Astrocyte (in vitro differentiated cells and primary cell): Measurements from ENCODE around the gene FLRT1.

Experiments used
- CTCF ChIP-seq: IDR thresholded peaks from 2 replicates; pipeline ENCODE4 v1.5.1; 2011; ENCODE audit warnings: low read depth, mild to moderate bottlenecking, inconsistent platforms, low read length, moderate library complexity; ENCODE audit not compliant: insufficient read depth
- EZH2 ChIP-seq: IDR thresholded peaks from 2 replicates; pipeline ENCODE4 v1.6.1; 2012; ENCODE audit warnings: mild to moderate bottlenecking, low read length, inconsistent platforms; ENCODE audit not compliant: insufficient read depth

GRCh38 chr11:63996512-63996911, 39.2 kb upstream of the FLRT1 start:
- TF ChIP-seq CTCF (no peak), EZH2 (no peak)
